Suprapubic skin (tissue), 4 donors: ENCODE measurements around the gene C2CD4C. TPM values are rescaled to one million over a fixed set of nuclear protein-coding genes. Genes with fewer than 3 reads are reported as not detected.

Source experiments
- DNase-seq, 2 donors: peaks; one replicate each; pipeline ENCODE4 v3.0.0-alpha.2; 2019; ENCODE audit warnings: low spot score in 2 of 2
- H3K27ac ChIP-seq: fragments of 200-600 bp; sonication (generic); one replicate; pipeline ENCODE4 v1.5.1; 2019
- H3K27me3 ChIP-seq: fragments of 200-600 bp; sonication (generic); one replicate; pipeline ENCODE4 v1.5.1; 2019
- H3K36me3 ChIP-seq: fragments of 200-600 bp; sonication (generic); one replicate; pipeline ENCODE4 v1.5.1; 2019
- H3K4me1 ChIP-seq: fragments of 200-600 bp; sonication (generic); one replicate; pipeline ENCODE4 v1.5.1; 2019
- H3K4me3 ChIP-seq: fragments of 200-600 bp; sonication (generic); one replicate; pipeline ENCODE4 v1.5.1; 2019; ENCODE audit warnings: mild to moderate bottlenecking
- H3K9me3 ChIP-seq: fragments of 200-600 bp; sonication (generic); one replicate; pipeline ENCODE4 v1.5.1; 2019
- CTCF ChIP-seq, 2 donors: fragments of 200-600 bp in 1 of 2; fragments of 450-650 bp in 1 of 2; sonication (generic) in 1 of 2; IDR thresholded peaks; one replicate each; pipeline ENCODE4 v1.5.1; 2016 to 2019; ENCODE audit warnings: antibody characterized with exemption in 2 of 2, mild to moderate bottlenecking in 1 of 2, moderate library complexity in 1 of 2
- EP300 ChIP-seq: sonication (generic); formaldehyde crosslinking; IDR thresholded peaks from one replicate; pipeline ENCODE4 v1.6.1; 2017; ENCODE audit warnings: antibody characterized with exemption
- POLR2A ChIP-seq, 2 donors: fragments of 450-650 bp; IDR thresholded peaks; one replicate each; pipeline ENCODE4 v1.6.1; 2017; ENCODE audit warnings: antibody characterized with exemption in 2 of 2, mild to moderate bottlenecking in 2 of 2, moderate library complexity in 2 of 2
- POLR2AphosphoS5 ChIP-seq, 3 donors: sonication (generic); formaldehyde crosslinking; IDR thresholded peaks; one replicate each; pipeline ENCODE4 v1.6.1; 2017; ENCODE audit warnings: antibody characterized with exemption in 3 of 3
- WGBS: methylation state at CpG from one replicate; pipeline ENCODE4 v1.1.5; 2018; 5-methylcytosine and 5-hydroxymethylcytosine counted together
- total RNA-seq, 4 donors: library from RNA; depleted of rRNA; stranded (reverse); fragments of >200 nt; gene quantifications; one replicate each; pipeline ENCODE4 v1.1.0, GENCODE V29; 2016

Gene C2CD4C
- total RNA-seq, 4 donors from 2014 or later = 0.13 to 2.3 (median 0.52) TPM

GRCh38 chr19:405121-405965, 3.6 kb downstream of the C2CD4C start:
- H3K27ac ChIP-seq = no peak overlapping the region
- TF ChIP-seq CTCF (IDR thresholded peaks at IDR 0.05) (no peak), POLR2A (IDR thresholded peaks at IDR 0.05) (no peak), EP300 (no peak), POLR2AphosphoS5 (IDR thresholded peaks at IDR 0.05) (no peak)
- DNase-seq = peak; percentile 48 to 75
- H3K27me3 ChIP-seq = peaks cover 82% of the 10 kb centered on the region
- H3K4me3 ChIP-seq = no peak overlapping the region
- no peaks in the 10 kb centered on the region for H3K36me3 ChIP-seq
- H3K9me3 ChIP-seq = no peaks in the 10 kb centered on the region
- H3K4me1 ChIP-seq = peaks cover 30% of the 10 kb centered on the region
- WGBS = 26% methylated on average over 12 of the region's 29 CpGs

- Histone ChIP-seq H3K27me3 (peaks cover 71% of the 10 kb centered on the region), H3K9me3 (no peaks in the 10 kb centered on the region), H3K27ac (no peak overlapping the region), H3K4me3 (no peak overlapping the region), H3K36me3 (no peaks in the 10 kb centered on the region), H3K4me1 (peaks cover 11% of the 10 kb centered on the region)
- peak in 1 of 2 donors; percentile 20 for DNase-seq
- WGBS = 76% methylated on average over 5 of the region's 38 CpGs
- TF ChIP-seq POLR2AphosphoS5 (IDR thresholded peaks at IDR 0.05) = no peak
- no peak for TF ChIP-seq CTCF (IDR thresholded peaks at IDR 0.05)
- TF ChIP-seq EP300 = no peak
- no peak for TF ChIP-seq POLR2A (IDR thresholded peaks at IDR 0.05)
Measured at GRCh38 chr19:403221-404027, 5.5 kb downstream of the C2CD4C start.

- WGBS = 85% methylated on average over 9 of the region's 11 CpGs
- no peak overlapping the region for H3K27ac ChIP-seq
Measured at GRCh38 chr19:402786-403185, 6.2 kb downstream of the C2CD4C start.

GRCh38 chr19:401866-402511, 7.0 kb downstream of the C2CD4C start:
- peaks cover 66% of the 10 kb centered on the region for H3K27me3 ChIP-seq
- no peak overlapping the region for H3K27ac ChIP-seq
- H3K4me3 ChIP-seq = no peak overlapping the region
- DNase-seq = peak in 1 of 2 donors; percentile 64
- no peak for TF ChIP-seq POLR2AphosphoS5 (IDR thresholded peaks at IDR 0.05)
- TF ChIP-seq EP300 = no peak
- TF ChIP-seq POLR2A (IDR thresholded peaks at IDR 0.05) = no peak
- no peak for TF ChIP-seq CTCF (IDR thresholded peaks at IDR 0.05)
- H3K4me1 ChIP-seq = peaks cover 9% of the 10 kb centered on the region
- H3K9me3 ChIP-seq = no peaks in the 10 kb centered on the region
- H3K36me3 ChIP-seq = no peaks in the 10 kb centered on the region
- WGBS = 54% methylated on average over 25 of the region's 38 CpGs

More at GRCh38 chr19:402786-403185, 6.2 kb downstream of the C2CD4C start:
- TF ChIP-seq POLR2AphosphoS5 (IDR thresholded peaks at IDR 0.05) = no peak
- TF ChIP-seq EP300 = no peak
- no peak for TF ChIP-seq POLR2A (IDR thresholded peaks at IDR 0.05)
- TF ChIP-seq CTCF (IDR thresholded peaks at IDR 0.05) = no peak
- no peak for DNase-seq
- no peak overlapping the region for H3K4me3 ChIP-seq
- peaks cover 9% of the 10 kb centered on the region for H3K4me1 ChIP-seq
- no peaks in the 10 kb centered on the region for H3K36me3 ChIP-seq
- peaks cover 70% of the 10 kb centered on the region for H3K27me3 ChIP-seq
- no peaks in the 10 kb centered on the region for H3K9me3 ChIP-seq
